Suprapubic skin (tissue), 4 donors: ENCODE results near the gene SLC35G1. TPM values are rescaled to one million over a fixed set of nuclear protein-coding genes. Genes with fewer than 3 reads are reported as not detected.

ENCODE experiments used
- DNase-seq, 2 donors: peaks; one replicate each; pipeline ENCODE4 v3.0.0-alpha.2; 2019; ENCODE audit warnings: low spot score in 2 of 2
- H3K27ac ChIP-seq: fragments of 200-600 bp; sonication (generic); one replicate; pipeline ENCODE4 v1.5.1; 2019
- H3K27me3 ChIP-seq: fragments of 200-600 bp; sonication (generic); one replicate; pipeline ENCODE4 v1.5.1; 2019
- H3K36me3 ChIP-seq: fragments of 200-600 bp; sonication (generic); one replicate; pipeline ENCODE4 v1.5.1; 2019
- H3K4me1 ChIP-seq: fragments of 200-600 bp; sonication (generic); one replicate; pipeline ENCODE4 v1.5.1; 2019
- H3K4me3 ChIP-seq: fragments of 200-600 bp; sonication (generic); one replicate; pipeline ENCODE4 v1.5.1; 2019; ENCODE audit warnings: mild to moderate bottlenecking
- H3K9me3 ChIP-seq: fragments of 200-600 bp; sonication (generic); one replicate; pipeline ENCODE4 v1.5.1; 2019
- CTCF ChIP-seq, 2 donors: fragments of 200-600 bp in 1 of 2; fragments of 450-650 bp in 1 of 2; sonication (generic) in 1 of 2; IDR thresholded peaks; one replicate each; pipeline ENCODE4 v1.5.1; 2016 to 2019; ENCODE audit warnings: antibody characterized with exemption in 2 of 2, mild to moderate bottlenecking in 1 of 2, moderate library complexity in 1 of 2
- EP300 ChIP-seq: sonication (generic); formaldehyde crosslinking; IDR thresholded peaks from one replicate; pipeline ENCODE4 v1.6.1; 2017; ENCODE audit warnings: antibody characterized with exemption
- POLR2A ChIP-seq, 2 donors: fragments of 450-650 bp; IDR thresholded peaks; one replicate each; pipeline ENCODE4 v1.6.1; 2017; ENCODE audit warnings: antibody characterized with exemption in 2 of 2, mild to moderate bottlenecking in 2 of 2, moderate library complexity in 2 of 2
- POLR2AphosphoS5 ChIP-seq, 3 donors: sonication (generic); formaldehyde crosslinking; IDR thresholded peaks; one replicate each; pipeline ENCODE4 v1.6.1; 2017; ENCODE audit warnings: antibody characterized with exemption in 3 of 3
- WGBS: methylation state at CpG from one replicate; pipeline ENCODE4 v1.1.5; 2018; 5-methylcytosine and 5-hydroxymethylcytosine counted together
- total RNA-seq, 4 donors: library from RNA; depleted of rRNA; stranded (reverse); fragments of >200 nt; gene quantifications; one replicate each; pipeline ENCODE4 v1.1.0, GENCODE V29; 2016

Gene SLC35G1
- total RNA-seq, 4 donors from 2014 or later: 1.4 to 5.1 (median 4.2) TPM

GRCh38 chr10:93865794-93866425 lies 27.9 kb upstream of the SLC35G1 start:
- Histone ChIP-seq H3K9me3 (no peaks in the 10 kb centered on the region), H3K4me3 (no peak overlapping the region), H3K36me3 (no peaks in the 10 kb centered on the region), H3K4me1 (no peaks in the 10 kb centered on the region), H3K27me3 (peaks cover 5% of the 10 kb centered on the region), H3K27ac (no peak overlapping the region)
- TF ChIP-seq POLR2A (IDR thresholded peaks at IDR 0.05): no peak
- TF ChIP-seq POLR2AphosphoS5 (IDR thresholded peaks at IDR 0.05): no peak
- no peak for TF ChIP-seq CTCF (IDR thresholded peaks at IDR 0.05)
- no peak for TF ChIP-seq EP300
- DNase-seq: no peak
- 71% methylated on average over 5 of the region's 6 CpGs for WGBS

GRCh38 chr10:93867525-93867924 lies 26.3 kb upstream of the SLC35G1 start:
- Histone ChIP-seq H3K4me1 (no peaks in the 10 kb centered on the region), H3K27me3 (peaks cover 5% of the 10 kb centered on the region), H3K36me3 (no peaks in the 10 kb centered on the region), H3K9me3 (no peaks in the 10 kb centered on the region), H3K4me3 (no peak overlapping the region), H3K27ac (no peak overlapping the region)
- no peak for TF ChIP-seq EP300
- 22% methylated on average over 1 of the region's 1 CpG for WGBS
- DNase-seq: no peak

GRCh38 chr10:93871671-93872204 lies 22.0 kb upstream of the SLC35G1 start:
- Histone ChIP-seq H3K27me3 (peaks cover 5% of the 10 kb centered on the region), H3K4me3 (no peak overlapping the region), H3K27ac (no peak overlapping the region), H3K9me3 (no peaks in the 10 kb centered on the region), H3K4me1 (peaks cover 8% of the 10 kb centered on the region), H3K36me3 (no peaks in the 10 kb centered on the region)
- no peak for TF ChIP-seq POLR2AphosphoS5 (IDR thresholded peaks at IDR 0.05)
- no peak for TF ChIP-seq EP300
- TF ChIP-seq CTCF (IDR thresholded peaks at IDR 0.05): no peak
- no peak for TF ChIP-seq POLR2A (IDR thresholded peaks at IDR 0.05)
- no peak for DNase-seq
- WGBS: 88% methylated on average over 2 of the region's 2 CpGs

GRCh38 chr10:93872375-93873158 lies 21.2 kb upstream of the SLC35G1 start:
- Histone ChIP-seq H3K9me3 (no peaks in the 10 kb centered on the region), H3K4me3 (no peak overlapping the region), H3K27me3 (peaks cover 5% of the 10 kb centered on the region), H3K4me1 (peaks cover 8% of the 10 kb centered on the region), H3K36me3 (no peaks in the 10 kb centered on the region), H3K27ac (no peak overlapping the region)
- DNase-seq: no peak
- 67% methylated on average over 2 of the region's 2 CpGs for WGBS
- no peak for TF ChIP-seq POLR2AphosphoS5 (IDR thresholded peaks at IDR 0.05)
- TF ChIP-seq EP300: no peak

- WGBS: 47% methylated on average over 6 of the region's 6 CpGs
- DNase-seq: no peak
These were observed 20.2 kb upstream of the SLC35G1 start for GRCh38 chr10:93873420-93874115.

More at GRCh38 chr10:93873420-93874115, 20.2 kb upstream of the SLC35G1 start:
- Histone ChIP-seq H3K36me3 (no peaks in the 10 kb centered on the region), H3K27ac (no peak overlapping the region), H3K27me3 (peaks cover 2% of the 10 kb centered on the region), H3K9me3 (no peaks in the 10 kb centered on the region), H3K4me1 (peaks cover 8% of the 10 kb centered on the region), H3K4me3 (no peak overlapping the region)
- no peak for TF ChIP-seq CTCF (IDR thresholded peaks at IDR 0.05)
- no peak for TF ChIP-seq POLR2AphosphoS5 (IDR thresholded peaks at IDR 0.05)
- no peak for TF ChIP-seq POLR2A (IDR thresholded peaks at IDR 0.05)
- no peak for TF ChIP-seq EP300
